GM23248 (cell line): ENCODE results near the gene CCDC24. TPM values are rescaled to one million over a fixed set of nuclear protein-coding genes. Genes with fewer than 3 reads are reported as not detected.

Experiments
- DNase-seq: peaks from one replicate; pipeline ENCODE4 v3.0.0-alpha.2; 2015
- H2AFZ ChIP-seq: fragments of 200-600 bp; sonication (generic); 2 replicates; pipeline ENCODE4 v1.6.1; 2016; ENCODE audit warnings: antibody characterized with exemption
- H3F3A ChIP-seq: fragments of 200-600 bp; sonication (generic); 2 replicates; pipeline ENCODE4 v1.6.1; 2016; ENCODE audit warnings: mild to moderate bottlenecking, antibody characterized with exemption, mixed run types; ENCODE audit not compliant: insufficient read depth
- H3K27ac ChIP-seq: fragments of 200-600 bp; sonication (generic); 2 replicates; pipeline ENCODE4 v1.5.1; 2016; ENCODE audit warnings: mild to moderate bottlenecking
- H3K27me3 ChIP-seq: fragments of 200-600 bp; sonication (generic); replicated peaks from 2 replicates; pipeline ENCODE4 v1.6.1; 2016; ENCODE audit warnings: mild to moderate bottlenecking; ENCODE audit not compliant: insufficient read depth
- H3K36me3 ChIP-seq: fragments of 200-600 bp; sonication (generic); 2 replicates; pipeline ENCODE4 v1.6.1; 2016; ENCODE audit warnings: low read depth, mild to moderate bottlenecking
- H3K4me1 ChIP-seq: fragments of 200-600 bp; sonication (generic); 2 replicates; pipeline ENCODE4 v1.6.1; 2016; ENCODE audit warnings: mild to moderate bottlenecking; ENCODE audit not compliant: insufficient read depth
- H3K4me2 ChIP-seq: fragments of 200-600 bp; sonication (generic); one replicate; pipeline ENCODE4 v1.6.1; 2016; ENCODE audit warnings: mild to moderate bottlenecking; ENCODE audit not compliant: unreplicated experiment
- H3K4me3 ChIP-seq: fragments of 200-600 bp; sonication (generic); 2 replicates; pipeline ENCODE4 v1.5.1; 2016; ENCODE audit warnings: mild to moderate bottlenecking
- H3K79me2 ChIP-seq: fragments of 200-600 bp; sonication (generic); 2 replicates; pipeline ENCODE4 v1.6.1; 2016; ENCODE audit warnings: mild to moderate bottlenecking; ENCODE audit not compliant: insufficient read depth
- H3K9ac ChIP-seq: fragments of 200-600 bp; sonication (generic); 2 replicates; pipeline ENCODE4 v1.6.1; 2016; ENCODE audit warnings: mild to moderate bottlenecking
- H3K9me2 ChIP-seq: fragments of 200-600 bp; sonication (generic); 2 replicates; pipeline ENCODE4 v1.6.1; 2016; ENCODE audit warnings: mixed run types, mild to moderate bottlenecking, moderate library complexity; ENCODE audit not compliant: insufficient read depth
- H3K9me3 ChIP-seq: fragments of 200-600 bp; sonication (generic); one replicate; pipeline ENCODE4 v1.6.1; 2017; ENCODE audit warnings: low read depth
- H4K20me1 ChIP-seq: fragments of 200-600 bp; sonication (generic); 2 replicates; pipeline ENCODE4 v1.6.0; 2016; ENCODE audit not compliant: insufficient read depth
- EZH2 ChIP-seq: fragments of 200-600 bp; sonication (generic); IDR thresholded peaks from 2 replicates; pipeline ENCODE4 v1.6.1; 2018; ENCODE audit warnings: antibody characterized with exemption, mild to moderate bottlenecking; ENCODE audit not compliant: insufficient read depth, poor library complexity, severe bottlenecking
- EZH2phosphoT487 ChIP-seq: fragments of 200-600 bp; sonication (generic); IDR thresholded peaks from 2 replicates; pipeline ENCODE4 v1.6.1; 2018; ENCODE audit warnings: antibody characterized with exemption, moderate library complexity, mild to moderate bottlenecking, low read depth; ENCODE audit not compliant: insufficient read depth
- WGBS, 2 experiments: methylation state at CpG; one replicate each; pipeline ENCODE4 v1.1.6; 2015 to 2017; ENCODE audit warnings: low lambda C conversion rate in 2 of 2, low coverage in 1 of 2; ENCODE audit errors: missing lambda C conversion rate in 2 of 2; 5-methylcytosine and 5-hydroxymethylcytosine counted together
- in situ Hi-C: fragments of 300-500 bp; cut with MboI; formaldehyde crosslinking; loops from 2 replicates; pipeline ENCODE4 v1.15.0; 2020
- polyA plus RNA-seq: library from polyadenylated mRNA; unstranded; fragments of >200 nt; fragmentation: Nextera tagmentation; extraction: Ambion mirVana; gene quantifications from 2 replicates; pipeline ENCODE4 v1.2.1, GENCODE V29; 2016
- total RNA-seq: library from RNA; depleted of rRNA; stranded (reverse); fragments of >200 nt; shearing (Covaris generic); gene quantifications from 2 replicates; pipeline ENCODE4 v1.2.3, GENCODE V29; 2014

CCDC24 gene
- total and polyA plus RNA-seq, 2 experiments from 2014 or later, result 3.1 to 4.3 TPM

DNA sequence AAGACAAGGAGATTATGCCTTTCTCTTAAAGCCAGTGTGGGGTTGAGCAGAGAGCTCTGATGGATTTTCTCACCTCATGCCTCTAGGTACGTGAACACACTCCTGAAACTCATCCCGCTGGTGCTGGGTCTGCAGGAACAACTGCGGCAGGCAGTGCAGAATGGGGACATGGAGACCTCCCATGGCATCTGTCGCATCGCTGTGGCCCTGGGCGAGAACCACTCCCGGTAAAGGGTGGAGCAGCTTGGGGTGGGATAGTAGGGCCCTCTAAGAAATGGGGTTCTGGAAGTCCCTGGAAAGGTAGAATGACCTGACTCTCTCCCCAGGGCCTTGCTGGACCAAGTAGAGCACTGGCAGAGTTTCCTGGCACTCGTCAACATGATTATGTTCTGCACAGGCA, 35.2 kb upstream of the CCDC24 start:
- Histone ChIP-seq H4K20me1 (0 out of 2 replicates have a peak, but pooled peaks cover 6% of the 10 kb centered on the region), H2AFZ (no peak overlapping the region), H3K27me3 (no peaks in the 10 kb centered on the region), H3K9ac (no peak overlapping the region), H3K9me3 (no peaks in the 10 kb centered on the region), H3K79me2 (peaks cover 32% of the 10 kb centered on the region), H3K36me3 (peaks cover 5% of the 10 kb centered on the region; the same call in 1 of the 2 replicates), H3K4me2 (no peak overlapping the region), H3K4me1 (no peaks in the 10 kb centered on the region), H3F3A (no peaks in the 10 kb centered on the region), H3K27ac (no peak overlapping the region), H3K9me2 (no peaks in the 10 kb centered on the region), H3K4me3 (no peak overlapping the region)
- in situ Hi-C loops, result no loop called here
- WGBS, 2 experiments, result 96 to 98% methylated on average over 8 of the region's 8 CpGs
- no peak for DNase-seq
- TF ChIP-seq EZH2 (no peak), EZH2phosphoT487 (no peak)

DNA sequence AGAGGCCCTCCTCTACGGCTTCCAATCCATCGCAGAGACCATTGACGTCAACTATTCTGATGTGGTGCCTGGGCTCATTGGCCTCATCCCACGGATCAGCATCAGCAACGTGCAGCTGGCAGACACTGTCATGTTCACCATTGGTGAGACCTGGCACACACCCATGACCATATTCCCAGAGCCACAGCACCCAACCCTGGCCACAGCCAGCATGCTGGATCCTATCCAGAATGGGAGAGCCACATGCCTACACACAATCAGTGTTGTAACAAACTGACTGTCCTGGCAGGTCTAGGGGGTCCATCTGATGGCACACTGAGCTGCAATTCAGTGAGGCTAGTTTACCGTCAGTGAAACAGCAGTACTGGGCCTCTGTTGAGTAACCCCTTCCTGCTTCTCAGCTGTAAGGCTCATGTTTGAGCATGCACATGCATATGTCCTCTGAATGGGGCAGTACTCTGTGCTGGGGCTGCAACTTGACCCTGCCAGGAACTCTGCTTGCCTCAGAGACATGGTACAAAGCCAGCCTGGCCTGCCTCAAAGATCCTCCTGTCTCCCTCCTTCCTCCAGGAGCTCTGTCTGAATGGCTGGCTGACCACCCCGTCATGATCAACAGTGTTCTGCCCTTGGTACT, 33.9 kb upstream of the CCDC24 start:
- WGBS, 2 experiments, result 88% methylated on average over 7 of the region's 7 CpGs
- no peaks in the 10 kb centered on the region for H3K27me3 ChIP-seq
- DNase-seq, result no peak
- H3K27ac ChIP-seq, result no peak overlapping the region
- in situ Hi-C loops, result no loop called here
- H3K4me1 ChIP-seq, result no peaks in the 10 kb centered on the region
- H3K9me2 ChIP-seq, result no peaks in the 10 kb centered on the region
- no peaks in the 10 kb centered on the region for H3F3A ChIP-seq
- H3K36me3 ChIP-seq, result peaks cover 5% of the 10 kb centered on the region; the same call in 1 of the 2 replicates
- H3K4me3 ChIP-seq, result no peak overlapping the region
- no peak overlapping the region for H3K9ac ChIP-seq
- no peak overlapping the region for H2AFZ ChIP-seq
- H3K4me2 ChIP-seq, result no peak overlapping the region
- H4K20me1 ChIP-seq, result 0 out of 2 replicates have a peak, but pooled peaks cover 6% of the 10 kb centered on the region
- H3K9me3 ChIP-seq, result no peaks in the 10 kb centered on the region
- TF ChIP-seq EZH2 (no peak), EZH2phosphoT487 (no peak)
- H3K79me2 ChIP-seq, result peaks cover 19% of the 10 kb centered on the region

DNA sequence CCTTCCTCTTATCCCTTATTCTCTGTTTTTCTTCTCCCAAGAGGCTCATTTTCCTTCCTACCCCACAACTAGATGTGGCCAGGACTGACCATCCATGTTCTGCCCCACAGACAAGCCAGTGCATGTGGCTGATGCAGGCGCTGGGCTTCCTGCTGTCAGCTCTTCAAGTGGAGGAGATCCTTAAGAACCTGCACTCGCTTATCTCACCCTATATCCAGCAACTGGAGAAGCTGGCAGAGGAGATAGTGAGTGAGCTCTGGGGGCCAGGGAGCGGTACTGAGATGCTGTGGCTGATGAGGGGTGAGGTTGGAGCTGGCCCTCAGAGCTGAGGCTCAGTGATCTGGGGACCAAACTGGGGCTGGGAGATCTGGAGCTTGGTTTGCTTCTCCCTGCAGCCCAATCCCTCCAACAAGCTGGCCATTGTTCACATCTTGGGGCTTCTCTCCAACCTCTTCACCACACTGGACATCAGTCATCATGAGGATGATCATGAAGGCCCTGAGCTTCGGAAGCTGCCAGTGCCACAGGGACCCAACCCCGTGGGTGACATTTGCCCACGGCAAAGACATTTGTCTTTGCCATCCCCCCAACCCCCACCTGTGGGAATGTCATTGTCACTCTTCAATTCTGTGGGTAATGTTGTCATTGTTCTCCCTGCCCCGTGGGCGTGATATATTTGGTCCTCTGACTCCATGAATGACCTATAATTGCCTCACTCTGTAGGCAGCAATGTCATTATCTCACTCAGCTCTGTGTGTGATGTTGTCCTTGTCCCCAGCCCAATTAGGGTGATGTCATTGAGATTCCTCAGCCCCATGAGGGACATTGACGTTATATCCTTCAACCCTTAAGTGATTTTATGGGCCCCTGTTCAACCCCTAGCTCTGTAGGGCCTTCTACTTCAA, 32.8 kb upstream of the CCDC24 start:
- H3K4me3 ChIP-seq, result no peak overlapping the region
- H3K9ac ChIP-seq, result no peak overlapping the region
- WGBS, 2 experiments, result 88 to 91% methylated on average over 9 of the region's 9 CpGs
- no peaks in the 10 kb centered on the region for H3K9me3 ChIP-seq
- H3K27ac ChIP-seq, result no peak overlapping the region
- H3K27me3 ChIP-seq, result no peaks in the 10 kb centered on the region
- H3K9me2 ChIP-seq, result no peaks in the 10 kb centered on the region
- no peaks in the 10 kb centered on the region for H3F3A ChIP-seq
- H3K79me2 ChIP-seq, result peaks cover 8% of the 10 kb centered on the region
- H4K20me1 ChIP-seq, result 0 out of 2 replicates have a peak, but pooled peaks cover 6% of the 10 kb centered on the region
- DNase-seq, result no peak
- in situ Hi-C loops, result no loop called here
- H3K36me3 ChIP-seq, result peaks cover 5% of the 10 kb centered on the region; the same call in 1 of the 2 replicates
- H3K4me1 ChIP-seq, result no peaks in the 10 kb centered on the region
- no peak overlapping the region for H2AFZ ChIP-seq
- TF ChIP-seq EZH2phosphoT487 (no peak), EZH2 (no peak)
- no peak overlapping the region for H3K4me2 ChIP-seq

DNA sequence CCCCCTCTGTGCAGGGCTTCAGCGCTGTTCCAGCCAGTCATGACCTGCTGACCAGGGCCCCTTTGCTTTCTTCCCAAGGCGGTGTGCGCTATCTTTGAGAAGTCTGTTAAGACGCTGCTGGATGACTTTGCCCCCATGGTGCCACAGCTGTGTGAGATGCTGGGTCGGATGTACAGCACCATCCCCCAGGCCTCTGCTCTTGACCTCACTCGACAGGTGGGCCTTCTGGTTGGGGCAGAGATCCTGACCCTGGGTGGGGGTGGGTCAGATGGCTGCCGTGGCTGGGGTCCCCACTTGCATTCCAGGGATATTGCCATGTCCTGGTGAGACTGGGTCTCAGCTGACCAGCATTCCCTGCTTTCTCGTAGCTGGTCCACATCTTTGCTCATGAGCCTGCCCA, 30.6 kb upstream of the CCDC24 start:
- Histone ChIP-seq H3K36me3 (peaks cover 5% of the 10 kb centered on the region; the same call in 1 of the 2 replicates), H4K20me1 (0 out of 2 replicates have a peak, but pooled peaks cover 2% of the 10 kb centered on the region), H2AFZ (no peak overlapping the region), H3K4me2 (no peak overlapping the region), H3K9me3 (no peaks in the 10 kb centered on the region), H3K27ac (no peak overlapping the region), H3F3A (no peaks in the 10 kb centered on the region), H3K9me2 (no peaks in the 10 kb centered on the region), H3K79me2 (no peaks in the 10 kb centered on the region), H3K9ac (no peak overlapping the region), H3K4me1 (no peaks in the 10 kb centered on the region), H3K4me3 (no peak overlapping the region), H3K27me3 (no peaks in the 10 kb centered on the region)
- in situ Hi-C loops, result no loop called here
- WGBS, 2 experiments, result 93 to 95% methylated on average over 7 to 8 of the region's 8 CpGs
- no peak for DNase-seq
- no peak for TF ChIP-seq EZH2phosphoT487
- no peak for TF ChIP-seq EZH2
